GM21723 (cell line): Measurements from ENCODE around the gene PLCB1.
A peak's percentile ranks its signal among the peaks of the same experiment; 100 is the strongest.

Experiments used
- ATAC-seq: cut with Tn5 transposase; IDR thresholded peaks from one replicate; pipeline ENCODE4 v1.9.1; 2021; ENCODE audit warnings: mild to moderate bottlenecking, moderate library complexity; ENCODE audit not compliant: unreplicated experiment

PLCB1 gene

DNA sequence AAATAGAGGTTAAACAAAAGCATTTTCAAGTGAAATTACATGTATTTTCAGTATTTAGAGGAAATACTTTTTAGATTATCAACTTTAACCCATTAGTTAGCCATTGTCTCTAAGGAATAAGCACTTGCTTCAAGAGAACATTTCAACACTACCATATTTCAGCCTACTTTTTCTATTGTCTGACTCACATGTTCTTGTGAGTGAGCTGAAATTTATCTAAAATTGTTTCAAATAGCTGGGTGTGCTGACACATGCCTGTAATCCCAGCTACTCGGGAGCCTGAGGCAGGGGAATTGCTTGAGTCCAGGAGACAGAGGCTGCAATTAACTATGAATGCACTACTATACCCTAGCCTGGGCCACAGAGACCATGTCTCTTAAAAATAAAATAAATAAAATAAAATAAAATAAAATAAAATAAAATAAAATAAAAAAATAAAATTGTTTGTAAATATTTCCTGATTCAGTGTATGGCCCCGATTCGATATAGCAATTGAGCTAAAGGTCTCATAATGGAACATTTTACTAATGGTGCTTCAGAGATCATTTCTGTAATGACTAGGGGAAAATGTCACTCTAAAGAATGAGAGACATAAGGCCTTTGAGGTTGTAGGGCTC, 612.3 kb downstream of the PLCB1 start:
- ATAC-seq = no peak

DNA sequence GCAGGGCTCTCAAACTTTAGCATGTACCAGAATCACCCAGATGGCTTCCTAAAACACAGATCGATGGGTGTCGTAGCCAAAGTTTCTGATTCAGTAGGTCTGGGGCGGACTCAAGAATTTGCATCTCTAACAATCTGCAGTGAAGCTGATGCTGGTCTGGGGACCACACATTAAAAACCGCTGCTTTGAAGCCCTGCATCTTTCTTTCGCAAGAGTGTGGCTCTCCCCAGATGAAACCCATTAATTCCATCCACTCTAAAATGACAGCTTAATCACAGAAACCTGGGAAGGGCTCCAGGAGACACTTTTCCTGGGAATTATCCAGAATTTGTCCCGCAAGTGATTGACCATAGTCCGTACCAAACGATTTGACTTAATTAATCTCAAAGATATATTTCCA, 617.0 kb downstream of the PLCB1 start:
- no peak for ATAC-seq

DNA sequence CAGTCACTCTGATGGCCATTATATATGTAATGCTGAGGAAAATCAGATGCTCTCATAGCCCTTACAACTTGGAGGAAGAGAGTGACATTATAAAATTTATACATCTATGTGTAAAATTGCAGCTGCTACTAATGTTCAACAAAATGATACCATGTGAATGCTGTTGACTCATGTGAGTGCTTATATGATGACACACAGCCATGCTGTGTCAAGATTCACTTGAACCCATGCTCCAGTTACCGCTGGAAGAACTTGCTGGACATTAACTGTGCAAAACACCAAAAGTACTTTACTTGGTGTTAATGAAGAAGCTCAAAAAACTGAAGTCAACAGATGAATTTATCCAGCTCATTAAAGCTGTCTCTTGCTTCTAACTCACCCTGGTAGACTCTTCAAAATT, 617.9 kb downstream of the PLCB1 start:
- no peak for ATAC-seq

DNA sequence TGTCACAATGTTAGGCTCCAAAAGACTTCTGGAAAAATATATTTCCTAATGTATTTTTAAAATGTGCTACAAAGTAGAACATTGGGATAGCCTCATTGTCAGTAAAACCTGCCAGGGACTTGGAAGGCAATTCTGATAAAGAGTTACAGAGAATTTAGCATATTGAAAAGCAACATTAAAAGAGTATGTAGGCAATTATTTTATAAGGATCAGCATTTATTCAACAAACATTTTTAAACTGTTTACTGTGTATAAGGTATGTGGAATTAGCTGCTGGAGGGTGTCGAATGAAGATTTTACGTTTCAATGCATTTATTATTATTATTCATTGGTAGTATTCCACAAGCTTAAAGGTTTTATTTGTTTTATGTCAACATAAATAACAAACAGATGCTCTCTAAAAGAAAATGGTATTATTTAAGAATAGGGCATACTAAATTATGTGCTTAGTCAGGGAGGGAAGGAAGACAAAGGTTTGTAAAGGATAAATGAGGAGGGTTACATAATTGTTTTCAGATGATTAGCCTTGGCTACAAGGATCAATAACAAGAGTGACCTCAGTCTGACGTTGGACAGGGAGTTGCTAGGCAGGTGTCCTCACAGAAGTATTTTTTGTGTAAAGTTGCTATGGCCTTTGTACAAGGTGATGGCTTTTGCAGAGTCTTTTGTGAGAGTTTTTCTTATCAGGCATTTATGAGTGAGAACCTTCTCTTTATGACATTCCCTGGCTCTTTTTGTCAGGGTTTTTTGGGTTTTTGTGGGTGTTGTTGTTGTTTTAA, 623.5 kb downstream of the PLCB1 start:
- ATAC-seq = no peak

DNA sequence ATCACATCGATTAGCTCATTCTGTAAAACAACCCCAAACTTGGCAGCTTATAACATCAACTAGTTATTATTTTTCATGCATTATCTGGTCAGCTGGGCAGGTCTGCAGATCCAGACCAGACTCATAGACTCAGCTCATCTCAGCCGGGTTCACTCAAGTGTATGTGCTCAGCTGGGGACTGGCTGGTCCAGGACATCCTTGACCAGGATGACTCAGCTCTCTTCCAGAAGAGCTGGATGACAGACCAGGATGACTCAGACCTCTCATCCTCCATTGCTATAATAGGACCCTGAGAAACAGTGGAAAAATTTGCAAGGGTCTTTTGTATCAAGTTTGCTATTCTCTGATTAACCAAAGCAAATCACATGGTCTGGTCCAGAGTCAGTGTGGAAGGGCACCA, 624.3 kb downstream of the PLCB1 start:
- no peak for ATAC-seq

DNA sequence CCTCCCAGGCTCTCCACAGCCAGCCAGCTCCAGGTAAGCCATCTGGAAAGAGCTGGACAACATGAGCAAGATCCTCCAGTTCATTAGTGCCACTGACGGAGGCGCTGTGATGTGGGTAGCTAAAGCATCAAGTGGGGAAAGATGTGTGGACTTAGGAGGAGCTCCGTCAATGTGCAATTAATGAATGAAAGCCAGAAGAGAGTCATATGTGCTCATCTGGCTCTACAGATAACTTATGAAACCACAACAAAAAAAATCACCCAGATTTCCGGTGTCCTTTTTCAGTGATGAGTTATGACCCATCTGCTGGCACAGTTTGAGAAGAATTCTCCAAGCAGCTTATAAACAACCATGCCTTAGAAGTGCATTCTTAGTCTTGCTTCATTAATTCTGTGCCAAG, 625.1 kb downstream of the PLCB1 start:
- ATAC-seq = no peak

DNA sequence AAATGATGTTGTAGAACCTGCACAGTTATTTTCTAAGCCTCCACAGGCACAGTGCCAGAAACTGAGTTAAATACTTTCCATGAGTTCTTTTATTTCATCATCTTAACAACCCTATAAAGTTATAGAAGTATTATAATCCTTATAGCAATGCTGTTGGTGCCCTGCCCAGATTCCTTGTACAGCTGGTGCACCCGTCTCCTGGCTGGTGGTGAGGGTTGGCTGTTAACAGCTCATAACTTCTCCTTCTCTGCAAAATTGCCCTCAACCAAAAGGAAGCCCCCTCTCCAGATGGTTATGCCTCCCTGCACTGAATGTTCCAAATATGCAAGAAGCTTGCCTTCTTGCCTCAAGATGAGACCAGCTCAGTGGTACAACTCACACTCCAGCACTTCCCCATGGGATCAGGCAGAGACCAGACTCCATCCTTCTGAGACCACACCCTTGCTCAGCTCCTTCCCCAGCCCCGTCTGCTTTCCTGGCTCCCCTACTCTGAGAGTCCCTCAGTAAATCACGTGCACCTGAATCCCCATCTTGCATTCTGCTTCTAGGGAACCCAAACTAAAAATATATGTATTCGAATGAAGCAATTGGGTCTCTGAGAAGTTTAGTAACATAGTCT, 632.4 kb downstream of the PLCB1 start:
- ATAC-seq = no peak

DNA sequence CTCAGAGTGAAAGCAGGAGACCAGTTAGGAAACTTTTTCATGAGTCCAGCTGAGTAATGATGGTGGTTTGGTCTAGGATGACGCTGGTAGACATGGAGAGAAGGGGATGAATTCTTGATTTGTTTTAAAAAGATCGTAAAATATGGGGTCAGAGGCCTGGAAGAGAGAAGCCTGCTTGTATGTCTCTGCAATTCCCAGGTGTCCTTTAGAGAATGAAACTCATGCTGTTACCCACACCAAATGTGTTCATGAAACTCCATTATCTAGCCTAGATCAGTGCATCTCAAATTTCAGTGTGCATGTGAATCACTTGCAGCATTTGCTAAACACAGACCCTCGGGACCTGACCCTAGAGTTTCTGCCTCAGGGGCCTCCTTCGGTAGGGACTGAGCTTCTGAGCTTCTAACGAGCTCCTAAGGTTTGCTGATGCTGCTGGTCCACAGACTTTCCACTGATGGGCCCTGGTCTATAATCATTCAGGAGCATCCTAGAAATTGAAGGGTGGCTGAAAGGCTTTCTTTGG, 634.9 kb downstream of the PLCB1 start:
- ATAC-seq = no peak

DNA sequence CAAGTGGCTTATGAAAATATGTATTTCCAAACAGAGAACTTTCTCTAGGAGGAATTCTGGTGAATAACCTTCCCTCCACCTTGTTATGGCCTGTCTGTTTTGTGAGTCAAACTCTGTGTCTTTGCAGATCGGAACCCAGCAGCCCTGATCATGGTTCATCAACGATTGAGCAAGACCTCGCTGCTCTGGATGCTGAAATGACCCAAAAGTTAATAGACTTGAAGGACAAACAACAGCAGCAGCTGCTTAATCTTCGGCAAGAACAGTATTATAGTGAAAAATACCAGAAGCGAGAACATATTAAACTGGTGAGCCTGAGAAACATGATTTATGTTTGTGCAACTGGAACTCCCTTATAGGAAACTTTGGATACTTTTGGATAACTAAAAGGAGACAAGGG, 642.3 kb downstream of the PLCB1 start:
- no peak for ATAC-seq

DNA sequence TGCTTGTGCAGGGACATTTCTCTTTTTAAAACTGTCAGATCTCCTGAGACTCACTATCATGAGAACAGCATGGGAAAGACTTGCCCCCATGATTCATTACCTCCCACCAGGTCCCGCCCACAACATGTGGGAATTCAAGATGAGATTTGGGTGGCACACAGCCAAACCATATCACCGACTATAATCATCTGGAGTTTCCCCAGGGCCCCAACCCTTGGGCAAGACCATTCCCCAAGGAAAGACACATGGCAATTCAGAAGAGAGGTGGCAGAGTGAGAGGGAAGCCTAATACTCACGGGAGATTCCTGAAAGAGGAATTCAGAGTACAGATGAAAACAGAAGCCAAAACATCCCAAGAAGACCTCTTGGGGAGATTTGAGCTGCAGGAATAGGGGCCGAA, 645.8 kb downstream of the PLCB1 start:
- no peak for ATAC-seq

DNA sequence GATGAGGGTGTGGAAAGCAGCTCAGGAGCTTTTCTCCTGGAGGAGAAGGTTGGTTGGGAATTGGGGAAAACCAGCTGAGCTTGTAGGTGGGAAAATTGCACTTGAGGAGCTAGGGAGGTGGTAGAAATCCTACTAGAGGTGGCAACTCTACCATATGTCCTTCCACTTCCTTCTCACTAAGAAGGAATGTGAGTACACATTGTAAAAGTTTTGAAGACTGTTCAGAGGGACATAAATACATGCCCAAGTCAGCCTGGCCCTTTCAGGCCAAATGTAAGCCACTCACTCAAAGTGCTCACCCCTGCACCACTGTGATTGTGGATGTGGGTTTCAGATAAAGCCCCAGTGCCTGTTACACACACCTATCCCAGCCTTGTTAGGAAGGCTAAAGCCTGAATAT, 646.3 kb downstream of the PLCB1 start:
- no peak for ATAC-seq

DNA sequence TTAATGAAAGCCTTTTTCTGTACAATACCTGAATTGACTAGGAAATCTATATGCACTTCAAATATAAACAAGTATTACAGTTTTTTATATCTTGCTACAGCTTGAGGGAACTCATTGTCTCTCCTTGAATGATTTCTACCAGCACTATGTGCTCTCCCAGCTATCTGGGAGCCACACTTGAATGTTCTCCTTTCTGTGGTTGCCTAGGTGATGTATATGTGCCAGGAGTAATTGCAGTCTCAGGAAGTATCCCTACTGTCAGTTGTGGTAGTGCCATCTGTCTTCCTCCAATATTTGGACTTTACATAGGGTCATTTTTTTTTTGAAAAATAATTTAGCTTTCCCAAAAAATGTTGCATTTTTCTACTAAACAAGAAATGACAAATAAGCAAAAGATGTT, 648.8 kb downstream of the PLCB1 start:
- no peak for ATAC-seq

DNA sequence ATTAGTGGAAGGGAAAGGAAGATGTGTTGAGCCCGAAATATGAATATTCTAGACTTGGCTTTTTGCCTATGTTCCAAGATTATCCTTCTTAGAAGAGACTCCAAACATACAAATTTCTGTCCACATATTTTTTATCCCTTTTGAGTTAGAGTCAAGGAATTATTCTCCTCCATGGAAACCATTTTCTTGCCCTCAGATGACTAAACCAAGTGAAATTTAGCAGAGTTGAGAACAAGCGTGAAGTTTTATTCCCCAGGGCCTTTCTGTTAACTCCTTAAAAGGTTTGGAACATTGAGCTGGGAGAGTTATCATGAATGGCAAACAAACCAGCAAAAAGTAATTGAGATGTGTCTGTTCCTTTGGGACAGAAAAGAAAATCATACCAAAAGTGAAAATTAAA, 650.7 kb downstream of the PLCB1 start:
- no peak for ATAC-seq

DNA sequence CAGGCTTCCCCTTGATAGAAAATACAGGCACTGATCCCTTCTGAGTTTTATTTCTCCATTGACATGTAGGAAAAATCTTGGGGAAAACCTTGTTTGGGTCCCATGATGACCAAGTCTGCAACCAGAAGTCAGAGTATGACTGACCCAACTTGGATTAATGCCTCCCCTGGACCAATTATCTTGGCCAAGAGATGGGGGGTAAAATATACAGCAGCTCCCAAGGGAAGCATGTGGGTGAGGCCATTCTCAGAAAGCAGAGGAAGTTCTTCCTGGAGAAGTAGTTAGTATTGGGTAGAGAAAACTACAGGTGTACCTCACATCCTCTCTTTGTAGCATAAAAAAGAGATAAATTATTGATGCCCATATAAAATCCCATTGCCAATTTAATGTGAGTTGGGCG, 651.7 kb downstream of the PLCB1 start:
- no peak for ATAC-seq

DNA sequence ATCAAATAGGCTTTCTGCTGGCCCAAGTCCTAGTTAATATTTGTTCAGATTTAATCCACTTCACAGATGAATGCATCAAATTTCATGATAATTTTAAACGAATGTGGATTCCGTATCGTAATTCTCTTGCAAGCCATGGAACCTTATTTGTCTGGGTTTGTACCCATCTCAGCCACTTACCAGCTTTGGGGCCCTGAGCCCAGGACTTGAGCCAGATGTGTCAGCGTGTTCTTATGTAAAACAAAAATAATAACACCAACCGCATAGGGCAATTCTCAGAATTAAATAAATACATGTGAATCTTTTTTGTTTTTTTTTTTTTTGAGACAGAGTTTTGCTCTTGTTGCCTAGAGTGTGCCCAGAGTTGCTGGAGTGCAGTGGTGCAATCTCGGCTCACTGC, 654.3 kb downstream of the PLCB1 start:
- ATAC-seq = no peak

DNA sequence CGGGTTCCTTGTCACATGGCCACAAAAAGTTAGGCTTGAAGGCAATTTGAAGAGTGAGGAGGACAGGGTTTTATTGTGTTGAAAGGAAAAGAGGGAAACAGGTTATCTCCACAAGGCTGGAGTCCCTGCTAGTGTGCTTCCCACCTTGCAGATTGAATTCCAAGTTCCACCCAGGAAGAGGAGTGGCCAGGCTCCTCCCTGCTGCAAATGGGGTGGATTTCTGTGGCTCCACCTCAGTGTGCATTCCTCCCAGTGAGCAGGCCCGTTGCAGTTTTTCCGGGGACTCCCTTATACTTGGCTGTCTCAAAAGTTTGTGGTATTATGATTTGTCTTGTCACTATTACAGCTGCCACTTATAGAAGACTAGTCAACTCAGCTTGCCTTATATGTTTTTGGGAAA, 655.0 kb downstream of the PLCB1 start:
- ATAC-seq = no peak

DNA sequence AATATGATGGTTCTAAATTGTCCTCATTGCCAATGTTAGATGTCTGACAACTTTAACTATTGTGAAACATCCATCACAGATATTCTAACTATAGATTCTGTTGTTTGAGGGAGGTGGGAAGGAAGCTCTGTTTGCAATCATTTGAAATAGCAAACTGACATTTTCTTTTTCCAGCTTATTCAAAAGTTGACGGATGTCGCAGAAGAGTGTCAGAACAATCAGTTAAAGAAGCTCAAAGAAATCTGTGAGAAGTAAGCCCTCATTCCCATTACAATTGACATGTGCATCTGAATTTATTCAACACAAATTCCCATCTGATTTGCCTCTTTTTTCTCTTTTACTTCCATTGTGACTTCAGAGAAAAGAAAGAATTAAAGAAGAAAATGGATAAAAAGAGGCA, 656.2 kb downstream of the PLCB1 start:
- no peak for ATAC-seq

DNA sequence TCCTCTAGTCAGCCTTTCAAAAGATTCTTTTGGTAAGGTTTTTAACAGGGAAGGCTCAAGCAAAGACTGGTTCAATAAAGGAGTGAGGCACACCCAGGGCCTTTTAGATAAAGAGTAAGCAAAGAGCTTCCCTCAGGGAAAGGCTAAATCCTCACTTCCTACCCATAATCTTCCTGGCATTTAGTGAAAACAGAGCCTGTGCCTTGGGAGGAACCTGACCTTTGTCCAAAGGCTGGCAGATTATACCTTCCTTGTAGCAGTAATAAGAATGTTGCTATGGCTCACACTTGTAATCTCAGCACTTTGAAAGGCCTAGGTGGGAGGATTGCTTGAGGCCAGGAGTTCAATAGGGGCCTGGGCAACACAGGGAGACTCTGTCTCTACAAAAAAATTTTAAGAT, 656.8 kb downstream of the PLCB1 start:
- no peak for ATAC-seq

DNA sequence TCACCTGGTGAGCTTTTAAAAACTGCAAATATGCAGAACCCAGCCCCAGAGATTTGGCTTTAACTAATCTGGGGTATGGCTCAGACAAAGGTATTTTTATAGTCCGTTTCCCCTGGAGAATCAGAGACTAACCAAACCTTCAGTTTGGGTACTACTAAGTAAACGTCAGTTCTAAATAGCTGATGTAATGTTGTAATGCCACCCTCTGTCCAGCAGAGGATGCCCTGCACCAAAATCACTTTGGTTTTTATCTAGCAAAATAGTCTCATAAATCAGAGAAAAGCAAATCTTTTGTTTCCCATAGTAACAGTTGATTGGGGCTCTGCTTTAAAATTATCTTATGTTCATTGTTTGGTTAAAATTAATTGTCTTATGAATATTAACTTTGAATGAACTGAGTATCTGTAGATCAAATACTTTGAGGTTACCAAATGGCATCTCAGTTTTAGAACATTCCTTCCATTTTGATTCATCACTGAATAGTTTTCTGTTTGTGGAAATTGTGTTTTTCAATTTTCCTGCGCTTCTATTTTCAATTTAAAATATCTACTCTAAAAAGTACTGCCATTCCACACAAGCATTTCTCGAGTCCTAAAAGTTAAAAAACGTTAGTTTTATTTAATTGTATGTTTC, 658.5 kb downstream of the PLCB1 start:
- peak; percentile 65 for ATAC-seq

DNA sequence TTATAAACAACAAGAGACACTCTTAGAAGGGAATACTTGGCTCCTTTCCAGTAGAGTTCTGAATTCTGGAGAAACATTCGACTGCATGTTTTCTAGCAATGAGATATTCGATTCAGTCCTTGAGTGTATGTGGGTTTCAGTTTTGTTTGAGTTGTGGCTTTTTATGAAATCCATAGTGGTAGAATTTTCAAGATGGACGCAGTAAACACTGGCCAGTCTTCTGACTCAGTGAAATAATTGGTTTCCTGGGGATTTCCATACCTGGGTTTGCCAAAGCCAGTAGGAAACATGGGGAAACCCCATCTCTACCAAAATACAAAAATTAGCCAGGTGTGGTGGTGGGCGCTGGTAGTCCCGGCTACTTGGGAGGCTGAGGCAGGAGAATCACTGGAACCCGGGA, 663.3 kb downstream of the PLCB1 start:
- no peak for ATAC-seq

DNA sequence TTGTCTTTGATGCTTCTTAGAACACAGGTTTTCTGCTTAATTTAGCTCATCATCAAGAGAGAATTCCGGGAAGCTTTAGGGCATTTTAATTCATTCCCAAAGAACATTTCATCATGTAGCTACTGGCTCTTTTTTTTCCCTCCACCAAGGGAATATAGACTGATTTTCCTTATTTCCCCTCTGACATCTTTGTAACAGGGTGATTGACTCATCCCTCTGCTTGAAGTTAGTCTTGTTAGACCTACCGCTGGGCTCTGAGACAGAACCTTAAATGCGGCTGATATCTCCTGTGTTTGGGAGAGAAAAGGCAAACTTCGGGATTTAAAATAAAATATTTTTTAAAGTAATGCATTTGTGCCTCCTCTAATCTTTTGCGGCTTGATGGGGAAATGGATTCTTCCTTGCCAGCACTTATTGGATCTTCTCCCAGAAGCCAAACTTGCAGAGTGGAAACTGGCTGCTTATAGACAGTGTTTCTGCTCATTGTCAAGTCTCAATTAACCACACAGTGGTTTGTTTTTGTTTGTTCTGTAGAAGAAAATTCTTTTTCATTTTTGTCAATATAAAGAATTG, 664.1 kb downstream of the PLCB1 start:
- ATAC-seq = no peak
